NB4 (cell line): ENCODE measurements around the gene DSE.

Source experiments
- POLR2A ChIP-seq: IDR thresholded peaks from 2 replicates; pipeline ENCODE4 v1.6.1; 2011; ENCODE audit warnings: mild to moderate bottlenecking; ENCODE audit not compliant: insufficient read length; ENCODE audit errors: extremely low read depth
- TF ChIP-seq, protein P1 (sequence below): IDR thresholded peaks from one replicate; pipeline ENCODE4 v1.5.1; 2012; ENCODE audit warnings: low read depth, low read length
- TF ChIP-seq, protein P2 (sequence below): IDR thresholded peaks from 2 replicates; pipeline ENCODE4 v1.6.1; 2011; ENCODE audit warnings: low read depth, low read length

DNA sequence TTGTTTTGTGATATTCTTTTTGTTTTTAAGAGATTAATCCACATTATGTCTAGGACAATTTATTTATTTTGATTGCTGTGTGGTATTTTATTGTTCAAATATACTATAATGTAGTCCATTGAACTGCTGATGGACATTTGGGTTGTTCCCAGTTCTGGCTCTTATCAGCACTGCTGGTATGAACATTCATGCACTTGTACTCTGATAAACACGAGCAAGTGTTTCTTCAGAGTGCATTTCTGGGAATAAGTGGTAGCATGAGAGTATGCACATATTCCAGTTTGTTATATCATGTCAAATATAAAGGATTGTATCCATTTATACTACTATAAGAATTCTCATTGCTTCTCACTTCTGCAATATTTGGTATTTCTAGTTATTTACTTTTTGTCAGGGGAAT lies 97.5 kb downstream of the DSE start:
- no peak for TF ChIP-seq POLR2A
- TF ChIP-seq, protein P1, sequence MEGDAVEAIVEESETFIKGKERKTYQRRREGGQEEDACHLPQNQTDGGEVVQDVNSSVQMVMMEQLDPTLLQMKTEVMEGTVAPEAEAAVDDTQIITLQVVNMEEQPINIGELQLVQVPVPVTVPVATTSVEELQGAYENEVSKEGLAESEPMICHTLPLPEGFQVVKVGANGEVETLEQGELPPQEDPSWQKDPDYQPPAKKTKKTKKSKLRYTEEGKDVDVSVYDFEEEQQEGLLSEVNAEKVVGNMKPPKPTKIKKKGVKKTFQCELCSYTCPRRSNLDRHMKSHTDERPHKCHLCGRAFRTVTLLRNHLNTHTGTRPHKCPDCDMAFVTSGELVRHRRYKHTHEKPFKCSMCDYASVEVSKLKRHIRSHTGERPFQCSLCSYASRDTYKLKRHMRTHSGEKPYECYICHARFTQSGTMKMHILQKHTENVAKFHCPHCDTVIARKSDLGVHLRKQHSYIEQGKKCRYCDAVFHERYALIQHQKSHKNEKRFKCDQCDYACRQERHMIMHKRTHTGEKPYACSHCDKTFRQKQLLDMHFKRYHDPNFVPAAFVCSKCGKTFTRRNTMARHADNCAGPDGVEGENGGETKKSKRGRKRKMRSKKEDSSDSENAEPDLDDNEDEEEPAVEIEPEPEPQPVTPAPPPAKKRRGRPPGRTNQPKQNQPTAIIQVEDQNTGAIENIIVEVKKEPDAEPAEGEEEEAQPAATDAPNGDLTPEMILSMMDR = no peak
- TF ChIP-seq, protein P2, sequence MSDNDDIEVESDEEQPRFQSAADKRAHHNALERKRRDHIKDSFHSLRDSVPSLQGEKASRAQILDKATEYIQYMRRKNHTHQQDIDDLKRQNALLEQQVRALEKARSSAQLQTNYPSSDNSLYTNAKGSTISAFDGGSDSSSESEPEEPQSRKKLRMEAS = no peak
